A549 (cell line): ENCODE data around the gene SLC6A6. TPM values are rescaled to one million over a fixed set of nuclear protein-coding genes. Genes with fewer than 3 reads are reported as not detected.

Source experiments
- ATAC-seq, 2 experiments: fragments of 200-7000 bp in 1 of 2; fragments of >200 bp in 1 of 2; cut with Nextera tagmentation in 1 of 2; cut with Tn5 transposase in 1 of 2; 3 replicates each; pipeline versions ENCODE4 v1.8.0 to v1.9.1; 2018 to 2020; ENCODE audit warnings: mild to moderate bottlenecking in 1 of 2, moderate library complexity in 1 of 2
- CTCF ChIA-PET: fragments of 300-600 bp; sonication (Branson Sonifier 250); formaldehyde crosslinking; extraction: SDS; loops from one replicate; lab custom pipeline; 2021; ENCODE audit warnings: antibody characterized with exemption, inconsistent platforms; lab: Yijun Ruan, JAX
- POLR2A ChIA-PET: fragments of 350-600 bp; formaldehyde crosslinking; extraction: SDS; loops from one replicate; lab custom pipeline; 2021; ENCODE audit warnings: antibody characterized with exemption, inconsistent platforms; lab: Yijun Ruan, JAX
- DNase-seq, 2 experiments: peaks; one replicate each; pipeline versions ENCODE4 v3.0.0 to v3.0.0-alpha.2; 2011 to 2016; ENCODE audit warnings: low read depth in 1 of 2, low spot score in 1 of 2
- FAIRE-seq: peaks from 2 replicates; lab custom pipeline; 2011; peaks lifted over from hg19 to GRCh38; lab: Jason Lieb, UNC
- H3K27ac ChIP-seq, 2 experiments: fragments of >200 bp; sonication (Bioruptor Twin); formaldehyde crosslinking; 3 replicates each; pipeline ENCODE4 v1.5.1; 2016 to 2017
- H3K4me1 ChIP-seq: fragments of >200 bp; sonication (Bioruptor Twin); formaldehyde crosslinking; 3 replicates; pipeline ENCODE4 v1.6.1; 2016
- H3K4me2 ChIP-seq: fragments of >200 bp; sonication (Bioruptor Twin); formaldehyde crosslinking; 3 replicates; pipeline ENCODE4 v1.6.1; 2016
- H3K4me3 ChIP-seq: fragments of >200 bp; sonication (Bioruptor Twin); formaldehyde crosslinking; 3 replicates; pipeline ENCODE4 v1.5.1; 2016
- H3K9me3 ChIP-seq: fragments of >200 bp; sonication (Bioruptor Twin); formaldehyde crosslinking; 3 replicates; pipeline ENCODE4 v1.6.1; 2016
- CEBPB ChIP-seq, 2 experiments: fragments of >200 bp in 1 of 2; sonication (Bioruptor Twin) in 1 of 2; formaldehyde crosslinking in 1 of 2; IDR thresholded peaks; 2 replicates each; pipeline ENCODE4 v1.6.1; 2012 to 2016
- CHD2 ChIP-seq: fragments of 150-350 bp; IDR thresholded peaks from 2 replicates; pipeline ENCODE4 v1.6.1; 2014; ENCODE audit warnings: low read length; ENCODE audit not compliant: partially characterized antibody
- CHD4 ChIP-seq: fragments of 200-600 bp; sonication (generic); IDR thresholded peaks from 2 replicates; pipeline ENCODE4 v1.6.1; 2016; ENCODE audit warnings: antibody characterized with exemption, mild to moderate bottlenecking, borderline replicate concordance
- EP300 ChIP-seq, 2 experiments: fragments of >200 bp; sonication (Bioruptor Twin); formaldehyde crosslinking; IDR thresholded peaks; 2 replicates in 1 of 2; 3 replicates in 1 of 2; pipeline ENCODE4 v1.6.1; 2016 to 2017
- ESRRA ChIP-seq: fragments of 150-350 bp; IDR thresholded peaks from 2 replicates; pipeline ENCODE4 v1.6.1; 2014; ENCODE audit warnings: mild to moderate bottlenecking, low read length, borderline replicate concordance
- GATA3 ChIP-seq: IDR thresholded peaks from 2 replicates; pipeline ENCODE4 v1.6.1; 2012; ENCODE audit warnings: borderline replicate concordance
- HDAC2 ChIP-seq: fragments of 200-600 bp; sonication (generic); IDR thresholded peaks from 2 replicates; pipeline ENCODE4 v1.6.1; 2016
- HEYL ChIP-seq: fragments of 250-450 bp; sonication (Bioruptor Pico); IDR thresholded peaks from 2 replicates; pipeline ENCODE4 v1.8.0; 2021; ENCODE audit warnings: mild to moderate bottlenecking, moderate library complexity
- KDM1A ChIP-seq: fragments of 200-600 bp; sonication (generic); IDR thresholded peaks from 2 replicates; pipeline ENCODE4 v1.6.1; 2016; ENCODE audit warnings: low read depth, mild to moderate bottlenecking
- MAZ ChIP-seq: fragments of 150-350 bp; IDR thresholded peaks from 2 replicates; pipeline ENCODE4 v1.6.1; 2014; ENCODE audit warnings: antibody characterized with exemption, low read depth, low read length, borderline replicate concordance
- NFE2L2 ChIP-seq: fragments of 150-350 bp; conservative IDR thresholded peaks from 2 replicates; pipeline ENCODE4 v1.6.1; 2014; ENCODE audit warnings: low read length
- PHF8 ChIP-seq: fragments of 200-600 bp; sonication (generic); IDR thresholded peaks from 2 replicates; pipeline ENCODE4 v1.6.1; 2016; ENCODE audit warnings: low read depth, mild to moderate bottlenecking, antibody characterized with exemption, moderate library complexity, borderline replicate concordance
- SREBF2 ChIP-seq: fragments of 450-650 bp; IDR thresholded peaks from 2 replicates; pipeline ENCODE4 v1.6.1; 2014; ENCODE audit warnings: mild to moderate bottlenecking, moderate library complexity
- ZFP36 ChIP-seq: fragments of 450-650 bp; IDR thresholded peaks from 2 replicates; pipeline ENCODE4 v1.6.1; 2014; ENCODE audit warnings: borderline replicate concordance; ENCODE audit not compliant: partially characterized antibody
- ZSCAN20 ChIP-seq: fragments of 250-450 bp; sonication (Bioruptor Pico); IDR thresholded peaks from 2 replicates; pipeline ENCODE4 v1.8.0; 2022; ENCODE audit warnings: mild to moderate bottlenecking, moderate library complexity
- WGBS: methylation state at CpG from one replicate; pipeline ENCODE4 v1.1.6; 2017; ENCODE audit errors: missing lambda C conversion rate; 5-methylcytosine and 5-hydroxymethylcytosine counted together
- polyA plus RNA-seq, 4 experiments: library from polyadenylated mRNA; depleted of rRNA in 3 of 4; stranded (reverse); fragments of >200 nt; fragmentation: RNase III in 1 of 4; extraction: RNeasy Plus Mini Kit Qiagen cat#74134 plus additional on column Dnase treatment in 1 of 4; gene quantifications; 2 replicates in 3 of 4; 3 replicates in 1 of 4; pipeline ENCODE4 v1.2.3, GENCODE V29; 2011 to 2017
- TF ChIP-seq, protein P1 (sequence below): fragments of >200 bp; sonication (Bioruptor Twin); formaldehyde crosslinking; IDR thresholded peaks from 3 replicates; pipeline ENCODE4 v1.6.1; 2016
- TF ChIP-seq, protein P2 (sequence below): IDR thresholded peaks from 2 replicates; pipeline ENCODE4 v1.6.1; 2012

The SLC6A6 gene
- polyA plus RNA-seq, 2 of the 4 experiments (the other 2 are of a cell fraction) = 73.3 to 73.8 TPM

DNA sequence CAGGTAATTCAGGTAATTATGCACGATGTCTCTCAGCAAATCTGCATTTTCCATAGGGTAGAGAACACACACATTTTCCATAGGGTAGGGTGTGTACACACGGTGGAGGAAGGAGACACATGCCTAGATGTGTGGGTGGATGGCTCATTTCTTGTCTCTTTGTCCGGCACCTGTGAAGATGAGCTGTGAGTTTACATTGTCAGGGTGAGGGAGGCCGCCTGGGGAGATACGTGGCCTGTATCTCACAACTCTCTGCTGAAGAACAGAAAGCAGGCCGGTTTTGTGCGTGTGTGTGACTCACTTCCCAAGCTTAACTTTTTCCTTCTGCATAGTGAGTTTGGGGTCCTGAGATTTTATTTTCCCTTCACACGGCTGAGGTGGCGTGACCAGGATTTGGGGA is 60.3 kb downstream of the SLC6A6 start:
- DNase-seq (no peak), ATAC-seq (no peak), FAIRE-seq (no peak)
- WGBS = 88% methylated on average over 9 of the region's 9 CpGs
- no peak for TF ChIP-seq SREBF2
- no peak for TF ChIP-seq CHD4
- ChIA-PET CTCF (interaction anchor here (0.8 to 7.6 kb wide), 30 partner anchors 8 to 262 kb away, joined by 3 to 173 read pairs (median 6); partner anchors contain the start of gene SLC6A6), POLR2A (interaction anchor here (0.5 kb wide), 1 partner anchor 18 kb away, joined by 3 read pairs; no protein-coding TSS in a partner anchor)
- Histone ChIP-seq H3K4me2 (no peak overlapping the region), H3K27ac (no peak overlapping the region), H3K4me1 (peaks cover 39% of the 10 kb centered on the region), H3K4me3 (no peak overlapping the region), H3K9me3 (no peaks in the 10 kb centered on the region)

GRCh38 chr3:14463330-14464140 is 61.1 kb downstream of the SLC6A6 start:
- Histone ChIP-seq H3K9me3 (no peaks in the 10 kb centered on the region), H3K4me2 (no peak overlapping the region), H3K4me1 (peaks cover 31% of the 10 kb centered on the region), H3K4me3 (no peak overlapping the region), H3K27ac (no peak overlapping the region)
- ChIA-PET POLR2A (no interaction called here), CTCF (interaction anchor here (0.8 to 7.6 kb wide), 15 partner anchors 9 to 263 kb away, joined by 3 to 173 read pairs (median 6); no protein-coding TSS in a partner anchor)
- DNase-seq (no peak), FAIRE-seq (no peak), ATAC-seq (no peak)
- WGBS = 91% methylated on average over 26 of the region's 26 CpGs
- no peak for TF ChIP-seq CEBPB (IDR thresholded peaks at IDR 0.05)
- TF ChIP-seq, protein P1, sequence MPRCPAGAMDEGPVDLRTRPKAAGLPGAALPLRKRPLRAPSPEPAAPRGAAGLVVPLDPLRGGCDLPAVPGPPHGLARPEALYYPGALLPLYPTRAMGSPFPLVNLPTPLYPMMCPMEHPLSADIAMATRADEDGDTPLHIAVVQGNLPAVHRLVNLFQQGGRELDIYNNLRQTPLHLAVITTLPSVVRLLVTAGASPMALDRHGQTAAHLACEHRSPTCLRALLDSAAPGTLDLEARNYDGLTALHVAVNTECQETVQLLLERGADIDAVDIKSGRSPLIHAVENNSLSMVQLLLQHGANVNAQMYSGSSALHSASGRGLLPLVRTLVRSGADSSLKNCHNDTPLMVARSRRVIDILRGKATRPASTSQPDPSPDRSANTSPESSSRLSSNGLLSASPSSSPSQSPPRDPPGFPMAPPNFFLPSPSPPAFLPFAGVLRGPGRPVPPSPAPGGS = no peak

- ATAC-seq (no peak), DNase-seq (no peak), FAIRE-seq (no peak)
- H3K9me3 ChIP-seq = no peaks in the 10 kb centered on the region
- POLR2A ChIA-PET = no interaction called here
- 73% methylated on average over 3 of the region's 5 CpGs for WGBS
- CTCF ChIA-PET = interaction anchor here (0.8 to 7.6 kb wide), 5 partner anchors 33 to 260 kb away, joined by 3 to 173 read pairs (median 11); no protein-coding TSS in a partner anchor
- H3K4me3 ChIP-seq = no peak overlapping the region
- no peak overlapping the region for H3K27ac ChIP-seq
- peaks cover 25% of the 10 kb centered on the region for H3K4me1 ChIP-seq
- TF ChIP-seq ZSCAN20 (CRISPR knock-in tag) = no peak
- TF ChIP-seq CHD2 = no peak
- TF ChIP-seq HEYL = no peak
- no peak for TF ChIP-seq GATA3
- no peak for TF ChIP-seq HDAC2
- no peak overlapping the region for H3K4me2 ChIP-seq
These were observed 61.7 kb downstream of the SLC6A6 start for GRCh38 chr3:14464141-14464465.

DNA sequence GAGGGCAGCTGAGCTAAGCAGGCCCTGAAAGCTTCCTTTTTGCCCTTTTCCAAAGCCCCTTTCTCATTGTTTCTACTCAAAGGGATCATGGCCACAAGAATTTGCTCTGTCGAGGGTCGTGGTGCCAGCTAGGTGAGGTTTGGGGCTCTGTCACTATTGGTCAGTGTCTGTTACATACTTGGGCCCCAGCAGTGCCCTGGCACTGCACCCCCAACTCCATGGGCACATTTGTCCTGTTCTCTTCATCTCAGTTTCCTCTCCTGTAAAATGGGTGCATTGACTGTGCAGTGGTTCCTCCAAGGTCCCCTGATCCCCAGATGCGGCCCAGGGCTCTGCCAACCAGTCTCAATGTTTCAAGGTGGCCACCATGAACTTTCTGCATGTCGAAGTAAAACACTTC is 62.1 kb downstream of the SLC6A6 start:
- ATAC-seq = no peak
- no peaks in the 10 kb centered on the region for H3K9me3 ChIP-seq
- WGBS = 98% methylated on average over 4 of the region's 4 CpGs
- ChIA-PET CTCF (interaction anchor here (0.8 to 7.6 kb wide), 5 partner anchors 34 to 261 kb away, joined by 3 to 173 read pairs (median 11); no protein-coding TSS in a partner anchor), POLR2A (no interaction called here)
- TF ChIP-seq, protein P2, sequence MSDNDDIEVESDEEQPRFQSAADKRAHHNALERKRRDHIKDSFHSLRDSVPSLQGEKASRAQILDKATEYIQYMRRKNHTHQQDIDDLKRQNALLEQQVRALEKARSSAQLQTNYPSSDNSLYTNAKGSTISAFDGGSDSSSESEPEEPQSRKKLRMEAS = no peak
- TF ChIP-seq KDM1A (peak; percentile 94), NFE2L2 (no peak)
- peaks cover 21% of the 10 kb centered on the region for H3K4me1 ChIP-seq
- no peak overlapping the region for H3K27ac ChIP-seq
- H3K4me2 ChIP-seq = no peak overlapping the region
- H3K4me3 ChIP-seq = no peak overlapping the region
- no peak for FAIRE-seq
- no peak for DNase-seq

DNA sequence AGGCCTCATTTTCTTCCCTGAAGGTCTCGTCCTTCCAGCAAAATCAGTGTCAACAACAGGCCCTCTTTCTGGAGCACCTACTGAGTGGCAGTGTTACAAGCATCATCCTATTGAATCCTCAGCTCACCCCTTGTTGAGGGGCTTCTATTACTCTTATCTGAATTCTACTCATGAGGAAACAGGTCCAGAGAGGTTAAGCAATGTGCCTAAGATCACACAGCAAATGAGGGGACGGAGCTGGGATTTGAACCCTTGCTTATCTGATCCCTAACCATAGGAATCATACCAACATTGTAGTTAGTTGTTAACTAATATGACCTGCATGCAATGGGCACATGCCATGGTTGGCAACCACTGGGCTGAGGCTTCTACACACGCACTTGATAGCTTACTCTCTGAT is 63.0 kb downstream of the SLC6A6 start:
- no peaks in the 10 kb centered on the region for H3K9me3 ChIP-seq
- no peak overlapping the region for H3K4me2 ChIP-seq
- WGBS = 92% methylated on average over 3 of the region's 3 CpGs
- POLR2A ChIA-PET = no interaction called here
- H3K4me3 ChIP-seq = no peak overlapping the region
- no peak overlapping the region for H3K27ac ChIP-seq
- DNase-seq (no peak), ATAC-seq (no peak), FAIRE-seq (no peak)
- no peak for TF ChIP-seq EP300 (IDR thresholded peaks at IDR 0.05)
- TF ChIP-seq NFE2L2 = no peak
- TF ChIP-seq KDM1A = 0 out of 2 replicates have a peak, but pooled peaks have one; percentile 44
- no peak for TF ChIP-seq SREBF2
- no peak for TF ChIP-seq PHF8
- TF ChIP-seq ESRRA = no peak
- TF ChIP-seq ZFP36 = peak; percentile 32
- no peak for TF ChIP-seq MAZ
- CTCF ChIA-PET = interaction anchor here (0.7 to 4.5 kb wide), 4 partner anchors 44 to 262 kb away, joined by 3 to 101 read pairs (median 34); no protein-coding TSS in a partner anchor
- H3K4me1 ChIP-seq = peaks cover 12% of the 10 kb centered on the region
